ENCODE data around the gene KCTD18.
A peak's percentile ranks its signal among the peaks of the same experiment; 100 is the strongest.

Gene KCTD18

GRCh38 chr2:200509612-200510433, at the start of gene KCTD18:
TSS of gene KCTD18 (minus strand) at chr2:200510068. CDS start at chr2:200507016, 3,052 bp downstream.
- peak; percentile 90 for DNase-seq (ENCODE audit: insufficient read length, low spot score)
- peak; percentile 87 for FAIRE-seq

- FAIRE-seq: no peak
- DNase-seq (ENCODE audit: insufficient read length, low spot score): no peak
Observed at GRCh38 chr2:200540793-200541192, 30.9 kb upstream of the KCTD18 start.

GRCh38 chr2:200538139-200538538, 28.3 kb upstream of the KCTD18 start:
- DNase-seq (ENCODE audit: insufficient read length, low spot score): no peak
- FAIRE-seq: no peak

- no peak for FAIRE-seq
- no peak for DNase-seq (ENCODE audit: insufficient read length, low spot score)
Observed at GRCh38 chr2:200534572-200534971, 24.7 kb upstream of the KCTD18 start.

- DNase-seq (ENCODE audit: insufficient read length, low spot score): no peak
- no peak for FAIRE-seq
Observed at GRCh38 chr2:200533754-200534153, 23.9 kb upstream of the KCTD18 start.

DNA sequence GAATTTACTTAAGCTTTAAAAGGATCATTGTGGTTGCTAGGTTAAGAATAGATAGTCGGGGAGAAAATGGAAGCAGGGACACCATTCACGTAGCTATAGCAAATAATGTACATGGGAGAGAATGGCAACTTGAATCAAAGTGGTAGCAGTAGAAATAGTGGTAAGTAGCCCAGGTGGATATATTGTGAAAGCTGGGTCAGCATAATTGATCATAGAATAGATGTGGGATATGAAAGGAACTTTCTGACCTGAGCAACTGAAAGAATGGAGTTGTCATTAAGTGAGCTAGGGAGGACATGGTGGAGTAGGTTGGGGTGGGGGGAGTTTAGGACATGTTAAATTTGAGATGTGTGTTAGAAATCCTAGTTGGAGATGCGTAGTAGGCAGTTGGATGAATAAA, 18.4 kb upstream of the KCTD18 start:
- no peak for DNase-seq (ENCODE audit: insufficient read length, low spot score)
- no peak for FAIRE-seq

DNA sequence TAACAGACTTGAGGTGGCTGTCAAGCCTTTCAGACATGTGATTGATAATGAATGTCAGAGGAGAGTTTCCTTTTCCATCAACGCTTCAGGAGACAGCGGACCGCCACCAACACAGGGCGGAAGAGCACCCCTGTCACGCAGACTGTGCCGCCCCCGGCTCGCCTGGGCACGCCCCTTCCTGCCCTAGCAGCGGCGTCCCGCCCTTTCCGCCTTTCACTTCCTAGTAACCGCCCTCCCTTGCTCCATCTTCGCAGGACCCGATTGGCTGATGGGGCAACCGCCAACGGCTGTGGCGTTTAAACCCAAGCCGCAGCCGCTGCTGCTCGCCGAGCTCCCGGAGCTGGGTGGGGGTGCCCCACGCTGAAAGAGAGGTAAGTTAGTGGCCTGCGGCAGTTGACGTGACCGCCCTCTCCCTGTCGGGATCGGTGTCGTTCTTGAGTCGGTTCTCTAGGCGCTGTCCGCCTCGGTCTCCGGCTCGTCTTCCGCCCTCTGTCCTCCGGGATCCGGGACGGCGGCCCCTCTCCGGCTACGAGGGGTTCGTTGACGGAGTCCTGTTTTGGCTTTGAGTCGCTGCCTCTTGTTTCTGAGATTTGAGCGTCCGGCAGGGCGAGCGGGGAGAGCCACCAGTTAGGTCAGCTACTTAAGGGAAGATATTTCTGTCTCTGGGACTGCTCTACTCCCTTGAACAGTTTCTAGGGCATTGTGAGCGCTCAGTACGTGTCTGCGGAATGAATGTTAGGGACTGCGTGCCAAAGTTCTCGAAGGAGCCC, 16.2 kb upstream of the KCTD18 start, which contains the start of gene SGO2:
TSS of gene SGO2 (plus strand) at position 326 of the 770 bp plus-strand sequence. CDS start 6,769 bp downstream, outside the sequence.
- DNase-seq (ENCODE audit: insufficient read length, low spot score): peak; percentile 78
- FAIRE-seq: peak; percentile 96

GRCh38 chr2:200525551-200525881, 15.6 kb upstream of the KCTD18 start:
- FAIRE-seq: no peak

GRCh38 chr2:200525066-200525465, 15.2 kb upstream of the KCTD18 start:
- no peak for DNase-seq (ENCODE audit: insufficient read length, low spot score)
- no peak for FAIRE-seq

More at GRCh38 chr2:200525551-200525881, 15.6 kb upstream of the KCTD18 start:
- DNase-seq (ENCODE audit: insufficient read length, low spot score): no peak

DNA sequence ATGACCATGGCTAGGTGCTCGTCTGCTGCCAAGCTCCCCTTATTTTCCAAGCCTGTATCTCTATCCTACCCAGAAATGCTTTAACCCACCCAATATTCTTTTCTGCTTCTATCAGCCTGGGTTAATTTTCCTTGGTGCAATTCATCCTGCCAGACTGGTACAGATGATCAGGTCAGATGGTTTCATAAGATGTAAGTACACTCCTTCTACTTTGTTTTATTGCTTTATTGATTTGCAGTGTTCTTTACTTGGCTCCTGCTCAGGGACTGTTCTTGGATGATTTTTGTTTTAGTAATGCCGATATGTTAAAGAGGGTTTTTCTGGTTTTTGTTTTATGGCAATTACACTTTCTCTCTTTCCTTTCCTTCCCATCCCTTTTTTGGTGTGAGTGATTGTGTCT, 13.7 kb upstream of the KCTD18 start:
- no peak for DNase-seq (ENCODE audit: insufficient read length, low spot score)
- no peak for FAIRE-seq

DNA sequence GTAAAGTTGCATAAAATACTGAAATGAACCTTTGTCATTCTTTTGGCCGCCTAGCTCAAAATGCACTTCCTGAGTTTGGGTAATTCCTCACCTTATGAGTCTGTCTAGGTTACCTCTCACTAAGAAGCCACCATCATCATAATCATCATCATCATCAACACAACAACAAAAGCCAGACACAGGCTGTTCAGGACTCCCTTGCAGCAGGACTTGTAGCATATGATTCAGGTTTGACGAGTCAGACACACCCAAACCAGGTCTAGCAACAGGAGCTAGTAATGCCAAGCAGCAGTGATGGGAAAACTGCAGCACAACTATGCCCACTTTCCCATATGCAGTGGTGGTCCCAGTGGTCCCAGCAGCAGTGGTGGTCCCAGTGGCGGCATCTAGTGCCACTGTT, 13.3 kb upstream of the KCTD18 start:
- DNase-seq (ENCODE audit: insufficient read length, low spot score): no peak
- FAIRE-seq: no peak

DNA sequence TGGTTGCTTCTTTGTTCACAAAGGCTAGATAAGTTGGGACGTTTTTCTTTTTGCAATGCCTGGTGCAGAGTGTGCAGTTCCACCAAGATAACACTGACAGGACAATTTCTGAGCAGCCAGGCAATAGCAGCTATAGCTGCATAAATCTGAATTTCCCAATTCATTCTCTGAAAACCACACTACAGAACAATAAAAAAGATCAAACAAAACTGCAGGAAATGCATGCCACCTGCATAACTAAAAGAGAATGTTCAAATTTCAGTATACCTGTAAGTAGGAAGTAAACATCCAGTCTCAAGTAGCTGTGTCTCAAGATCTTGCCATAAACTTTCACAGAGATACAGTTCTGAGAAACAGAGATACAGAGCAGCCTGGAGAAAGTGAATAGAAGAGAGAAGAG, 5.3 kb upstream of the KCTD18 start:
- DNase-seq (ENCODE audit: insufficient read length, low spot score): no peak
- no peak for FAIRE-seq

DNA sequence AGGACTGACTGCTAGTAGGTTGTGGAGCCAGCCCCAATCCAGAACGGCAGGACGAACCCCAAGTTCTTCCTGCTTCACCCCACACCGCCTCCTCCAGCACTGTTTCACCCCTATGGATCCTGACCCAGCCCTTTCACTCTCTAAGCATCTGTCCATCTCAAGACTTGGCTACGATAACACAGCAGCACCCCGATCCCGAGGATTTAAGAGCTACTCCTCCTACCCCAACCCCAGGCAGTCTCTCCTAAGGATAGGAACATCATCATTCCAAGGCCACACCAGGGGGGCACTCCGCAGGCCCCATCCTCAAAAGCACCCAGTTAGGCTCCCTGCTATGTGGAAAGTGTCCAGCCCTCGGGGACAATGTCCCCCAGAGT, 645 bp downstream of the KCTD18 start:
- DNase-seq (ENCODE audit: insufficient read length, low spot score) (peak; percentile 13), FAIRE-seq (no peak)

- no peak for DNase-seq (ENCODE audit: insufficient read length, low spot score)
- FAIRE-seq: no peak
Observed at GRCh38 chr2:200507179-200507578, 2.7 kb downstream of the KCTD18 start.

DNA sequence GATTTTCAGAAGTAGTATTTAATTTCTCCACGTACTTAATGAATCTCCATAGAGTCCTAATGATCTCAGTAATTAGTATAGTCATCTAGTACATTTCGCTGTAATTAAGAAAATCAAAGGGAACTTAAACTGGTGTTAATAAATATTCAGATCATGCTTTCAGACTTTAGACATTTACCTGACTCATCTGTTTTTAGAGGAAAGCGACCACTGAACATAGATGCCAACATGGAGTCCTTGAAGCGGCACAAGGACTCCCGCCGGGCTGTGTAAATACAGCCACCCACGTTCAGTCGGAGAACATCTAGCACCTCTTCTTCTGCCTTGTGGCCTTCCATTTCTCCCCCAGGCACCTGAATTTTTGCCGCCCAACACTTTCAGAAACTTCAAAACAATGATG, 3.2 kb downstream of the KCTD18 start:
- FAIRE-seq (no peak), DNase-seq (ENCODE audit: insufficient read length, low spot score) (no peak)

- FAIRE-seq (no peak), DNase-seq (ENCODE audit: insufficient read length, low spot score) (no peak)
Observed at GRCh38 chr2:200502196-200502595, 7.7 kb downstream of the KCTD18 start.

GRCh38 chr2:200498402-200499162, 11.3 kb downstream of the KCTD18 start:
- FAIRE-seq: no peak

GRCh38 chr2:200496696-200497095, 13.2 kb downstream of the KCTD18 start:
- FAIRE-seq: no peak
- no peak for DNase-seq (ENCODE audit: insufficient read length, low spot score)

More at GRCh38 chr2:200498402-200499162, 11.3 kb downstream of the KCTD18 start:
- no peak for DNase-seq (ENCODE audit: insufficient read length, low spot score)

DNA sequence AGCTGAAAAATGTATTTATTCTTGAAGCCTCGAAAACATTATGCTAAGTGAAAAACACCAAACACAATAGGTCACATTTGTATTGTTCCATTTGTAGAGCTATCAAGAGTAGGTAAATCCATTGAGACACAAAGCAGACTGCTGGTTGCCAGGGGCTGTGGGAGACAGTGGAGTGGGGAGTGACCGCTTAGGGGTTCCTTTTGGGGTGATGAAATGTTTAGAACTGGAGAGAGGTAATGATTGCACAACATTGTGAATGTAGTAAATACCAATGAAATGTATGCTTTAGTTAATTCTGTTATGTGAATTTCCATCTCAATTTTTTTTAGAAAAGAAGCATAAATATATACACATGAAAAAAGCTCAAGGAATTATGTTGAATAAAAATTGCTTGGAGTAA, 15.8 kb downstream of the KCTD18 start:
- no peak for FAIRE-seq

GRCh38 chr2:200492656-200493055, 17.2 kb downstream of the KCTD18 start:
- DNase-seq (ENCODE audit: insufficient read length, low spot score) (no peak), FAIRE-seq (no peak)

More for the DNA sequence above, 15.8 kb downstream of the KCTD18 start:
- DNase-seq (ENCODE audit: insufficient read length, low spot score): no peak

DNA sequence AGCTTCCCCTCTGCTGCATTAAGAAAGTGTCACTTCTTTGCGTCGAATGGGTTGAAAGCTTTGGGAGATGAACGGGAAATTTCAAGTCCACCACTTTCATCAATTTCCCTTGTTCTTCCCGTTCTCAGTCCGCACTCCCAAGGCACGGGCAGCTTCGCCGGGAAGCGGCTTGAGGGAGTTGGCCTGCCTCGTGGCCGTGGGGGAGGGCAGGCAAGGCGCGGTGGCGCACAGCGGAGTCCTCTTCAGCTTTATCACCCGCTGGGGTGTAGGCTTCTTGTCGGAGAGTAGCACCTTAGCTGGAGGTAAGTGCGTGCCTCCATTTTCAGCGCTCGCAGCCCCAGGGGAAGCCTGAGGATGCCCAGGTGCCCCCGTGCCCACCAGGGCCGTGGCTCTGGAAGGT, 19.9 kb downstream of the KCTD18 start:
- FAIRE-seq (no peak), DNase-seq (ENCODE audit: insufficient read length, low spot score) (no peak)

Data from GM19239 (cell line).